Activated CD4-positive, alpha-beta T cell treated with anti-CD3 and anti-CD28 coated beads, Interleukin-2, amount 50 U/mL, for 1 hour (primary cell): Measurements from ENCODE around the gene YWHAQ.

Experiments used
- DNase-seq: peaks from one replicate; pipeline ENCODE4 v3.0.0-alpha.2; 2020

Gene YWHAQ

GRCh38 chr2:9655441-9656269, 24.9 kb upstream of the YWHAQ start:
- no peak for DNase-seq

- no peak for DNase-seq
These were observed 23.8 kb upstream of the YWHAQ start for GRCh38 chr2:9654452-9655100.

- no peak for DNase-seq
These were observed 22.9 kb upstream of the YWHAQ start for GRCh38 chr2:9653485-9654271.

GRCh38 chr2:9652898-9653479, 22.2 kb upstream of the YWHAQ start:
- no peak for DNase-seq

- no peak for DNase-seq
These were observed 21.5 kb upstream of the YWHAQ start for GRCh38 chr2:9652267-9652666.

GRCh38 chr2:9650119-9650821, 19.5 kb upstream of the YWHAQ start:
- DNase-seq = no peak

- DNase-seq = no peak
These were observed 18.5 kb upstream of the YWHAQ start for GRCh38 chr2:9649261-9649660.

- DNase-seq = no peak
These were observed 18.0 kb upstream of the YWHAQ start for GRCh38 chr2:9648821-9649220.

- DNase-seq = no peak
These were observed 17.1 kb upstream of the YWHAQ start for GRCh38 chr2:9647884-9648283.

GRCh38 chr2:9646196-9647030, 15.6 kb upstream of the YWHAQ start:
- DNase-seq = no peak

- no peak for DNase-seq
These were observed 13.8 kb upstream of the YWHAQ start for GRCh38 chr2:9644603-9645002.

GRCh38 chr2:9644021-9644420, 13.2 kb upstream of the YWHAQ start:
- no peak for DNase-seq

- DNase-seq = no peak
These were observed 10.8 kb upstream of the YWHAQ start for GRCh38 chr2:9641641-9642040.

GRCh38 chr2:9640403-9641104, 9.8 kb upstream of the YWHAQ start:
- DNase-seq = no peak

GRCh38 chr2:9639740-9640343, 9.0 kb upstream of the YWHAQ start:
- no peak for DNase-seq

GRCh38 chr2:9639000-9639602, 8.3 kb upstream of the YWHAQ start:
- DNase-seq = no peak

- no peak for DNase-seq
These were observed 7.7 kb upstream of the YWHAQ start for GRCh38 chr2:9638532-9638931.

GRCh38 chr2:9637330-9637729, 6.5 kb upstream of the YWHAQ start:
- DNase-seq = no peak

- no peak for DNase-seq
These were observed 3.3 kb upstream of the YWHAQ start for GRCh38 chr2:9634133-9634532.
